GM23338 (cell line): ENCODE measurements around the gene FAAH. TPM values are rescaled to one million over a fixed set of nuclear protein-coding genes. Genes with fewer than 3 reads are reported as not detected.

Experiments
- ATAC-seq: fragments of 200-7000 bp; cut with Tn5 transposase; 3 replicates; pipeline ENCODE4 v1.9.1; 2020
- DNase-seq: peaks from one replicate; pipeline ENCODE4 v3.0.0-alpha.2; 2015; ENCODE audit warnings: low spot score
- H2AFZ ChIP-seq: fragments of 200-600 bp; sonication (generic); 2 replicates; pipeline ENCODE4 v1.8.0; 2016; ENCODE audit warnings: antibody characterized with exemption, mild to moderate bottlenecking, moderate library complexity
- H3F3A ChIP-seq: fragments of 200-600 bp; sonication (generic); replicated peaks from 2 replicates; pipeline ENCODE4 v1.8.0; 2017; ENCODE audit warnings: antibody characterized with exemption, mixed run types, low read depth
- H3K27ac ChIP-seq: fragments of 200-600 bp; sonication (generic); 2 replicates; pipeline ENCODE4 v1.6.1; 2016; ENCODE audit warnings: low read depth
- H3K27me3 ChIP-seq: fragments of 200-600 bp; sonication (generic); 2 replicates; pipeline ENCODE4 v1.8.0; 2016; ENCODE audit warnings: mild to moderate bottlenecking, mixed run types, moderate library complexity; ENCODE audit not compliant: insufficient read depth
- H3K36me3 ChIP-seq: fragments of 200-600 bp; sonication (generic); 2 replicates; pipeline ENCODE4 v1.8.0; 2016; ENCODE audit warnings: mild to moderate bottlenecking; ENCODE audit not compliant: insufficient read depth
- H3K4me1 ChIP-seq: fragments of 200-600 bp; sonication (generic); 2 replicates; pipeline ENCODE4 v1.8.0; 2016; ENCODE audit warnings: mild to moderate bottlenecking, moderate library complexity; ENCODE audit not compliant: insufficient read depth
- H3K4me2 ChIP-seq: fragments of 200-600 bp; sonication (generic); 2 replicates; pipeline ENCODE4 v1.7.1; 2017; ENCODE audit warnings: mixed run types
- H3K4me3 ChIP-seq: fragments of 200-600 bp; sonication (generic); 2 replicates; pipeline ENCODE4 v1.6.1; 2016; ENCODE audit warnings: mixed run types
- H3K79me2 ChIP-seq: fragments of 200-600 bp; sonication (generic); replicated peaks from 2 replicates; pipeline ENCODE4 v1.8.0; 2017; ENCODE audit warnings: mild to moderate bottlenecking; ENCODE audit not compliant: insufficient read depth
- H3K9me2 ChIP-seq: fragments of 200-600 bp; sonication (generic); 2 replicates; pipeline ENCODE4 v1.8.0; 2017; ENCODE audit not compliant: insufficient read depth
- H4K20me1 ChIP-seq: fragments of 200-600 bp; sonication (generic); replicated peaks from 2 replicates; pipeline ENCODE4 v1.8.0; 2017; ENCODE audit warnings: mild to moderate bottlenecking; ENCODE audit not compliant: insufficient read depth
- H3K27ac Mint-ChIP-seq: 2 replicates; pipeline ENCODE4 v1.8.0; 2020; ENCODE audit warnings: inconsistent platforms, mild to moderate bottlenecking, moderate library complexity, mixed read lengths
- H3K27me3 Mint-ChIP-seq: 3 replicates; pipeline ENCODE4 v1.8.0; 2022; ENCODE audit warnings: low read depth, mild to moderate bottlenecking, moderate library complexity, mixed read lengths, inconsistent platforms; ENCODE audit not compliant: insufficient read depth, poor library complexity
- H3K36me3 Mint-ChIP-seq: 3 replicates; pipeline ENCODE4 v1.8.0; 2021; ENCODE audit warnings: low read depth, mild to moderate bottlenecking, inconsistent platforms, moderate library complexity, mixed read lengths
- H3K4me1 Mint-ChIP-seq: 3 replicates; pipeline ENCODE4 v1.8.0; 2020; ENCODE audit warnings: mild to moderate bottlenecking, inconsistent platforms, mixed read lengths
- H3K4me3 Mint-ChIP-seq: 3 replicates; pipeline ENCODE4 v1.8.0; 2021; ENCODE audit warnings: moderate library complexity, mild to moderate bottlenecking, inconsistent platforms, mixed read lengths
- H3K9me3 Mint-ChIP-seq: 3 replicates; pipeline ENCODE4 v1.8.0; 2020; ENCODE audit warnings: moderate library complexity, mild to moderate bottlenecking, inconsistent platforms, mixed read lengths
- CREB1 ChIP-seq: fragments of 250-450 bp; sonication (Bioruptor Pico); IDR thresholded peaks from 2 replicates; pipeline ENCODE4 v1.5.0; 2020; ENCODE audit warnings: low read depth, mild to moderate bottlenecking, moderate library complexity
- CTCF ChIP-seq, 2 experiments: fragments of 200-600 bp in 1 of 2; sonication (generic) in 1 of 2; conservative IDR thresholded peaks; 2 replicates each; pipeline versions ENCODE4 v1.5.1 to v1.6.1; 2016 to 2017; ENCODE audit warnings: antibody characterized with exemption in 2 of 2, low read depth in 2 of 2, mild to moderate bottlenecking in 2 of 2, moderate library complexity in 1 of 2
- EZH2 ChIP-seq: fragments of 200-600 bp; sonication (generic); IDR thresholded peaks from one replicate; pipeline ENCODE4 v1.8.0; 2017; ENCODE audit warnings: antibody characterized with exemption, mild to moderate bottlenecking, low read depth; ENCODE audit not compliant: unreplicated experiment
- EZH2phosphoT487 ChIP-seq: fragments of 200-600 bp; sonication (generic); IDR thresholded peaks from one replicate; pipeline ENCODE4 v1.8.1; 2018; ENCODE audit warnings: antibody characterized with exemption; ENCODE audit not compliant: unreplicated experiment
- JUNB ChIP-seq: IDR thresholded peaks from one replicate; pipeline ENCODE4 v1.6.1; 2016; ENCODE audit warnings: antibody characterized with exemption; ENCODE audit not compliant: unreplicated experiment
- polyA plus RNA-seq: library from polyadenylated mRNA; unstranded; fragments of >200 nt; fragmentation: Nextera tagmentation; extraction: Ambion mirVana; gene quantifications from 2 replicates; pipeline ENCODE4 v1.2.1, GENCODE V29; 2016
- total RNA-seq: library from RNA; depleted of rRNA; stranded (reverse); fragments of >200 nt; shearing (Covaris generic); gene quantifications from 2 replicates; pipeline ENCODE4 v1.2.3, GENCODE V29; 2014

Gene FAAH
- total and polyA plus RNA-seq, 2 experiments from 2014 or later, result 10.7 to 24.0 TPM

DNA sequence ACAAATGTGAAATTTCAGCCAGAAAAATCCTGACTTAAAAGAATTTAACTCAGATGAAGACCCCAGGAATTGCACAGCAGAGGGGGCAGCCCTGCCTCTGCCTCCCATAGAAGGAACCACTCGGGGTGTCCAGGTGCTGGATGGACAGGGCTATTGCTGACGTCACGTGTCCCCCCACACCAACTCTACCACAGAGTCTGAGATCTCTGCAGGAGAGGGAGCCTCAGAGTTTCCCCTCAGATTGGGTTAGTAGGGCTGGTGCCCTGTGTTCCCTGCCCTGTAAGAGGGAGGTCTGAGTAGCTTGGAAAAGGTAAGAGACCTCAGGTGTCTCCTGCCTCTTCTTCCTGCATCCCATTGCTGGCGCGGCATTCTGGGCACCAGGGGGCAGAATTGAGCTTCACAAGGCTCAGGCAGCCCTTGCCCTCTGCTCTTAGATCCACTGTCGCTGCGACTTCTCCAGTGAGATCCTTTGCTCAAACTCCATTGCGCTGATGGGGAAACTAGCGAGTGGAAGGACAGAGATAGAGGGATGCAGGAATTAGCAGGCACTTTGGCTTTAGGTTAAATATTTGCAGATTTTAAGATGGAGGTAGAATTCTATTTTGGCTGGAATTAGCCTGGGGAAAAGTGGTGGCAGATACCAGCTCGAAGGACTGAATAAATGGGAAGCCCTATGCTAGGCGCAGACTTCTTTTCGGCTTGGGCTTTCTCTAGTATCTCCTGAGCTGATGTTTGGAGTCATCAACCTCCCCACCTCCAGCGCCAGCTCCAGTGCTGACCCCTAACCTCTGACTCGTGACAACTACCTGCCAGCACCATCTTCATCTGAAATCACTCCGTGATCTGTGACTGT is 52.8 kb downstream of the FAAH start (continued):
- no peak for TF ChIP-seq CREB1 (CRISPR knock-in tag)
- no peak for TF ChIP-seq JUNB
- peak; percentile 97 to 98 for TF ChIP-seq CTCF (conservative IDR thresholded peaks at IDR 0.05; ENCODE audit: low read depth in 2 of 2)
- TF ChIP-seq EZH2, result peak; percentile 90
- no peak for TF ChIP-seq EZH2phosphoT487

DNA sequence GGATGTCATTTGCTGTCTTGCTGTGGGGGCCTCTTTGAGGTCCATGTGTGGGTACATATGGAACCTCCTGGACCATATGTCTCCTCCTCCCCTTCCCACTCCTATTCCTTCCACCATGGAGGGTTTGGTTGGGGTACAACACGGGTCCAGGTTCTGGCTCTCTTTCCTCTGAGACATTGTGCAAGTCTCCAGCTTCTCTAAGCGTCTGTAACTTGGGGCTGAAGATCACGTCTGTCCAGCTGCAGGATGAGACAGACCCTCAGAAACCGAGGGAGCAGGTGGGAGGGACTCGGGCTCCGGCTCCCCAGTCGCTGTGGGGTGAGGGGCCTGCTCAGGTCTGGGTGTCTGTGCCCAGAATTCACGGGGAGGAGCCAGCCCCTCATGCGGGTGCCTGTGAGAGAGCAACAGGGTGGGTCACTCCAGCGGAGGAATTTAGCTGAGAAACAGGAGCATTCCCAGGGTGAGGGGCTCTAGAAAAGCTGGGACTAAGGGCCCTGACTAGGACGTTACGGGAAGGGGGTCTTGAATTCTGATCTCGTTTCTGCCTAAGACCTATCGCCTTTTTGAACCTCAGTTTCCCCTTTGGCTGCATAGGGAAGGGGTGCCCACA is 53.5 kb downstream of the FAAH start:
- Mint-ChIP-seq H3K27me3 (peaks cover 66% of the 10 kb centered on the region), H3K4me1 (peaks cover 38% of the 10 kb centered on the region), H3K27ac (no peak overlapping the region), H3K36me3 (no peaks in the 10 kb centered on the region; the same call in 2 of the 3 replicates), H3K9me3 (no peaks in the 10 kb centered on the region), H3K4me3 (peak overlapping the region; percentile 66)
- Histone ChIP-seq H3K9me2 (no peaks in the 10 kb centered on the region), H2AFZ (no peak overlapping the region), H3K4me3 (peak overlapping the region; percentile 76), H3K36me3 (no peaks in the 10 kb centered on the region), H3F3A (peaks cover 28% of the 10 kb centered on the region), H3K79me2 (no peaks in the 10 kb centered on the region), H3K4me2 (peak overlapping the region; percentile 96), H3K27me3 (peaks cover 93% of the 10 kb centered on the region), H3K27ac (no peak overlapping the region), H3K4me1 (peaks cover 41% of the 10 kb centered on the region), H4K20me1 (peaks cover 5% of the 10 kb centered on the region; the same call in 1 of the 2 replicates)
- ATAC-seq (peak; percentile 9), DNase-seq (peak; percentile 57)
- peak; percentile 66 for TF ChIP-seq EZH2
- TF ChIP-seq CTCF (conservative IDR thresholded peaks at IDR 0.05; ENCODE audit: low read depth in 2 of 2), result no peak
